Fibroblast of skin of scalp (primary cell): Measurements from ENCODE around the gene EXOSC3.
"Not testable (repeated sequence)": the region's sequence is repeated elsewhere in the genome, so short reads cannot be mapped to it uniquely, and the experiment has no call there.

ENCODE experiments used
- DNase-seq: peaks from one replicate; pipeline ENCODE4 v3.0.0-alpha.2; 2013

The EXOSC3 gene

GRCh38 chr9:37775216-37775919, 9.5 kb downstream of the EXOSC3 start:
- DNase-seq: no peak

- no peak for DNase-seq
These were observed 14.9 kb downstream of the EXOSC3 start for GRCh38 chr9:37769995-37770394.

GRCh38 chr9:37769306-37769705, 15.6 kb downstream of the EXOSC3 start:
- no peak for DNase-seq

- not testable (repeated sequence) for DNase-seq
These were observed 19.6 kb downstream of the EXOSC3 start for GRCh38 chr9:37765263-37765662.

GRCh38 chr9:37761511-37761910, 23.4 kb downstream of the EXOSC3 start:
- DNase-seq: peak; percentile 45

GRCh38 chr9:37760416-37761161, 24.3 kb downstream of the EXOSC3 start:
- peak; percentile 54 for DNase-seq

- no peak for DNase-seq
These were observed 26.1 kb downstream of the EXOSC3 start for GRCh38 chr9:37758747-37759146.

GRCh38 chr9:37753489-37754190, 31.2 kb downstream of the EXOSC3 start, which contains the start of gene TRMT10B:
TSS of gene TRMT10B (plus strand) at chr9:37753805. CDS start at chr9:37761932, 8,127 bp downstream.
- peak; percentile 70 for DNase-seq

- DNase-seq: no peak
These were observed 32.0 kb downstream of the EXOSC3 start for GRCh38 chr9:37752642-37753488.

- not testable (repeated sequence) for DNase-seq
These were observed 32.8 kb downstream of the EXOSC3 start for GRCh38 chr9:37752112-37752511.

GRCh38 chr9:37751704-37752103, 33.2 kb downstream of the EXOSC3 start:
- not testable (repeated sequence) for DNase-seq

GRCh38 chr9:37751186-37751585, 33.7 kb downstream of the EXOSC3 start:
- no peak for DNase-seq

GRCh38 chr9:37749129-37749528, 35.7 kb downstream of the EXOSC3 start:
- DNase-seq: no peak

- DNase-seq: peak; percentile 57
These were observed 37.6 kb downstream of the EXOSC3 start for GRCh38 chr9:37747271-37747753.

GRCh38 chr9:37746448-37747270, 38.2 kb downstream of the EXOSC3 start:
- DNase-seq: no peak

- no peak for DNase-seq
These were observed 38.9 kb downstream of the EXOSC3 start for GRCh38 chr9:37745970-37746369.

- DNase-seq: no peak
These were observed 44.1 kb downstream of the EXOSC3 start for GRCh38 chr9:37740631-37741328.

GRCh38 chr9:37740128-37740527, 44.7 kb downstream of the EXOSC3 start:
- DNase-seq: no peak

GRCh38 chr9:37739222-37739621, 45.6 kb downstream of the EXOSC3 start:
- DNase-seq: no peak

- DNase-seq: no peak
These were observed 51.9 kb downstream of the EXOSC3 start for GRCh38 chr9:37732952-37733351.
